Ovary (tissue), 3 donors: ENCODE data around the gene CFAP119.

Experiments used
- CTCF ChIP-seq, 3 donors: fragments of 450-650 bp in 2 of 3; fragments of 200-600 bp in 1 of 3; IDR thresholded peaks; one replicate each; pipeline versions ENCODE4 v1.5.1 to v1.8.0; 2016 to 2022; ENCODE audit warnings: antibody characterized with exemption in 3 of 3, mild to moderate bottlenecking in 1 of 3
- POLR2A ChIP-seq: fragments of 450-650 bp; IDR thresholded peaks from one replicate; pipeline ENCODE4 v1.6.1; 2017; ENCODE audit warnings: antibody characterized with exemption, mild to moderate bottlenecking, moderate library complexity
- donor health status: DM: no; HTN: no; CAD: no.

- TF ChIP-seq CTCF (IDR thresholded peaks at IDR 0.05) (no peak), POLR2A (no peak)
Measured at GRCh38 chr16:30767767-30768465, 6.1 kb upstream of the CFAP119 start.
